Nephron progenitor cell (in vitro differentiated cells): ENCODE results near the gene NANOS3.

ENCODE experiments used
- DNase-seq: peaks from one replicate; pipeline ENCODE4 v3.0.0; 2021
- H3K27ac Mint-ChIP-seq: 2 replicates; pipeline ENCODE4 v1.8.0; 2021; ENCODE audit warnings: mild to moderate bottlenecking, moderate library complexity, mixed read lengths
- H3K27me3 Mint-ChIP-seq: 2 replicates; pipeline ENCODE4 v1.8.0; 2021; ENCODE audit warnings: mild to moderate bottlenecking, low read depth, mixed read lengths; ENCODE audit not compliant: poor library complexity
- H3K36me3 Mint-ChIP-seq: 2 replicates; pipeline ENCODE4 v1.8.0; 2021; ENCODE audit warnings: low read depth, mixed read lengths
- H3K4me1 Mint-ChIP-seq: 2 replicates; pipeline ENCODE4 v1.8.0; 2021; ENCODE audit warnings: mixed read lengths
- H3K4me3 Mint-ChIP-seq: 2 replicates; pipeline ENCODE4 v1.8.0; 2021; ENCODE audit warnings: mild to moderate bottlenecking, moderate library complexity, mixed read lengths
- H3K9me3 Mint-ChIP-seq: 2 replicates; pipeline ENCODE4 v1.8.0; 2021; ENCODE audit warnings: mild to moderate bottlenecking, moderate library complexity, mixed read lengths
- CTCF ChIP-seq: fragments of 200-600 bp; sonication (generic); IDR thresholded peaks from 2 replicates; pipeline ENCODE4 v1.5.0; 2021; ENCODE audit warnings: antibody characterized with exemption

NANOS3 gene

GRCh38 chr19:13839130-13839937 is 37.6 kb upstream of the NANOS3 start:
- Mint-ChIP-seq H3K27ac (no peak overlapping the region), H3K27me3 (peaks cover 3% of the 10 kb centered on the region), H3K4me1 (peaks cover 56% of the 10 kb centered on the region), H3K36me3 (no peaks in the 10 kb centered on the region), H3K4me3 (no peak overlapping the region), H3K9me3 (no peaks in the 10 kb centered on the region)
- DNase-seq = no peak
- TF ChIP-seq CTCF = no peak

GRCh38 chr19:13839938-13840304 is 37.0 kb upstream of the NANOS3 start:
- H3K36me3 Mint-ChIP-seq = no peaks in the 10 kb centered on the region
- peak overlapping the region; percentile 94 for H3K4me3 Mint-ChIP-seq
- no peak for TF ChIP-seq CTCF
- peaks cover 3% of the 10 kb centered on the region for H3K27me3 Mint-ChIP-seq
- H3K4me1 Mint-ChIP-seq = peaks cover 58% of the 10 kb centered on the region
- no peaks in the 10 kb centered on the region for H3K9me3 Mint-ChIP-seq
- no peak for DNase-seq
- no peak overlapping the region for H3K27ac Mint-ChIP-seq

- DNase-seq = no peak
- no peak overlapping the region for H3K27ac Mint-ChIP-seq
Observed at GRCh38 chr19:13840305-13841085, 36.4 kb upstream of the NANOS3 start.

GRCh38 chr19:13841086-13841961 is 35.6 kb upstream of the NANOS3 start:
- Mint-ChIP-seq H3K36me3 (no peaks in the 10 kb centered on the region), H3K27me3 (peaks cover 3% of the 10 kb centered on the region), H3K4me1 (peaks cover 68% of the 10 kb centered on the region), H3K9me3 (no peaks in the 10 kb centered on the region), H3K4me3 (peak overlapping the region; percentile 94), H3K27ac (no peak overlapping the region)
- TF ChIP-seq CTCF = no peak
- no peak for DNase-seq

More at GRCh38 chr19:13840305-13841085, 36.4 kb upstream of the NANOS3 start:
- H3K4me1 Mint-ChIP-seq = peaks cover 64% of the 10 kb centered on the region
- no peaks in the 10 kb centered on the region for H3K36me3 Mint-ChIP-seq
- no peaks in the 10 kb centered on the region for H3K9me3 Mint-ChIP-seq
- peaks cover 3% of the 10 kb centered on the region for H3K27me3 Mint-ChIP-seq
- peak overlapping the region; percentile 94 for H3K4me3 Mint-ChIP-seq
- no peak for TF ChIP-seq CTCF

GRCh38 chr19:13841962-13842290 is 35.0 kb upstream of the NANOS3 start:
- Mint-ChIP-seq H3K4me3 (peak overlapping the region; percentile 94), H3K36me3 (no peaks in the 10 kb centered on the region), H3K4me1 (peaks cover 73% of the 10 kb centered on the region), H3K27ac (peak overlapping the region; percentile 80), H3K27me3 (peaks cover 3% of the 10 kb centered on the region), H3K9me3 (no peaks in the 10 kb centered on the region)
- TF ChIP-seq CTCF = no peak
- DNase-seq = no peak
